B cell (primary cell): ENCODE results near the gene RAD51B. TPM values are rescaled to one million over a fixed set of nuclear protein-coding genes. Genes with fewer than 3 reads are reported as not detected.

Experiments used
- ATAC-seq: fragments of 200-7000 bp; cut with Tn5 transposase; one replicate; pipeline ENCODE4 v1.10.0; 2021; ENCODE audit warnings: low read depth, mild to moderate bottlenecking, moderate number of reproducible peaks, moderate library complexity
- CTCF ChIA-PET: fragments of 350-600 bp; sonication (Branson Sonifier 250); formaldehyde crosslinking; loops from one replicate; lab custom pipeline; 2021; ENCODE audit warnings: antibody characterized with exemption, inconsistent platforms; lab: Charles Lee
- POLR2A ChIA-PET: fragments of 350-600 bp; sonication (Branson Sonifier 250); formaldehyde crosslinking; loops from one replicate; lab custom pipeline; 2021; ENCODE audit warnings: antibody characterized with exemption; lab: Charles Lee
- DNase-seq: peaks from one replicate; pipeline ENCODE4 v3.0.0; 2013
- H2AFZ ChIP-seq: 2 replicates; pipeline ENCODE4 v1.6.1; 2012; ENCODE audit warnings: mild to moderate bottlenecking, low read depth, low read length; ENCODE audit not compliant: insufficient read depth, poor library complexity, severe bottlenecking
- H3K27ac ChIP-seq, 2 donors: 1 replicate in 1 of 2; 2 replicates in 1 of 2; pipeline ENCODE4 v1.5.1; 2012 to 2013; ENCODE audit warnings: low read length in 2 of 2, mild to moderate bottlenecking in 2 of 2, moderate library complexity in 1 of 2
- H3K27me3 ChIP-seq, 4 experiments: fragments of 200-600 bp in 1 of 4; sonication (generic) in 1 of 4; replicated peaks in 1 of 4; 1 replicate in 2 of 4; 2 replicates in 2 of 4; pipeline versions ENCODE4 v1.6.1 to v1.7.0; 2013 to 2016; ENCODE audit warnings: low read length in 3 of 4, mild to moderate bottlenecking in 2 of 4, mixed read lengths in 1 of 4, moderate library complexity in 1 of 4; ENCODE audit not compliant: insufficient read depth in 4 of 4, control insufficient read depth in 3 of 4; ENCODE audit errors: control extremely low read depth in 1 of 4
- H3K36me3 ChIP-seq, 2 experiments: replicated peaks in 1 of 2; 1 replicate in 1 of 2; 2 replicates in 1 of 2; pipeline versions ENCODE4 v1.6.1 to v1.7.1; 2013; ENCODE audit warnings: low read length in 1 of 2; ENCODE audit not compliant: insufficient read depth in 2 of 2, control insufficient read depth in 1 of 2; ENCODE audit errors: control extremely low read depth in 1 of 2, extremely low read depth in 1 of 2
- H3K4me1 ChIP-seq, 2 donors: fragments of 200-600 bp in 1 of 2; sonication (generic) in 1 of 2; 1 replicate in 1 of 2; 2 replicates in 1 of 2; pipeline versions ENCODE4 v1.5.1 to v1.6.1; 2013 to 2017; ENCODE audit warnings: low read length in 2 of 2; ENCODE audit not compliant: control insufficient read depth in 2 of 2, insufficient read depth in 2 of 2
- H3K4me2 ChIP-seq: replicated peaks from 2 replicates; pipeline ENCODE3; 2012; ENCODE audit warnings: mild to moderate bottlenecking, low read depth, low read length; ENCODE audit not compliant: poor library complexity, severe bottlenecking
- H3K4me3 ChIP-seq, 5 experiments: fragments of 200-600 bp in 1 of 5; sonication (generic) in 1 of 5; 1 replicate in 3 of 5; 2 replicates in 2 of 5; pipeline versions ENCODE4 v1.5.1 to v1.7.0; 2011 to 2016; ENCODE audit warnings: low read length in 4 of 5, mild to moderate bottlenecking in 4 of 5, low read depth in 2 of 5, control low read depth in 1 of 5, moderate library complexity in 1 of 5; ENCODE audit not compliant: insufficient read depth in 1 of 5; ENCODE audit errors: control extremely low read depth in 1 of 5, extremely low read depth in 1 of 5
- H3K79me2 ChIP-seq: fragments of 200-600 bp; sonication (generic); one replicate; pipeline ENCODE4 v1.6.0; 2016; ENCODE audit warnings: low read length; ENCODE audit not compliant: control insufficient read depth, insufficient read depth
- H3K9ac ChIP-seq: fragments of 200-600 bp; sonication (generic); 2 replicates; pipeline ENCODE4 v1.6.1; 2017; ENCODE audit warnings: mild to moderate bottlenecking, low read length, moderate library complexity
- H3K9me3 ChIP-seq, 3 donors: one replicate each; pipeline versions ENCODE4 v1.6.1 to v1.7.1; 2013; ENCODE audit warnings: low read length in 2 of 3; ENCODE audit not compliant: control insufficient read depth in 2 of 3, insufficient read depth in 1 of 3; ENCODE audit errors: control extremely low read depth in 1 of 3
- H4K20me1 ChIP-seq: 2 replicates; pipeline ENCODE4 v1.6.0; 2012; ENCODE audit warnings: mild to moderate bottlenecking, low read length; ENCODE audit not compliant: insufficient read depth, control insufficient read depth, poor library complexity, severe bottlenecking
- H3K27ac Mint-ChIP-seq: one replicate; pipeline ENCODE4 v1.8.0; 2021; ENCODE audit warnings: mixed read lengths
- H3K27me3 Mint-ChIP-seq: one replicate; pipeline ENCODE4 v1.8.0; 2021; ENCODE audit warnings: mixed read lengths
- H3K4me1 Mint-ChIP-seq: one replicate; pipeline ENCODE4 v1.8.0; 2021; ENCODE audit warnings: mixed read lengths
- H3K4me3 Mint-ChIP-seq: one replicate; pipeline ENCODE4 v1.8.0; 2021; ENCODE audit warnings: mixed read lengths
- H3K9me3 Mint-ChIP-seq: one replicate; pipeline ENCODE4 v1.8.0; 2022; ENCODE audit warnings: mixed read lengths; ENCODE audit not compliant: insufficient read depth
- EZH2 ChIP-seq: IDR thresholded peaks from 2 replicates; pipeline ENCODE4 v1.6.1; 2012; ENCODE audit warnings: borderline replicate concordance, low read depth, mild to moderate bottlenecking, moderate library complexity, low read length; ENCODE audit not compliant: insufficient read depth, poor library complexity, severe bottlenecking
- WGBS: methylation state at CpG from one replicate; pipeline ENCODE4 v1.1.5; 2013; ENCODE audit warnings: missing lambda C conversion rate; ENCODE audit not compliant: insufficient coverage; 5-methylcytosine and 5-hydroxymethylcytosine counted together
- intact Hi-C: fragments of 100-400 bp; cut with micrococcal nuclease; formaldehyde crosslinking; loops from one replicate; pipeline ENCODE4 v1.10.0; 2022
- polyA plus RNA-seq: library from polyadenylated mRNA; depleted of rRNA; stranded (reverse); fragments of >200 nt; gene quantifications from 2 replicates; pipeline ENCODE4 v1.2.3, GENCODE V29; 2012
- total RNA-seq, 2 donors: library from RNA; stranded (reverse); fragments of 120-200 nt in 1 of 2; gene quantifications; 1 replicate in 1 of 2; 2 replicates in 1 of 2; pipeline versions ENCODE4 v1.2.3 to v1.2.4, GENCODE V29; 2013 to 2022
- TF ChIP-seq, protein P1 (sequence below): fragments of 200-600 bp; IDR thresholded peaks from one replicate; pipeline ENCODE4 v1.8.0; 2022; ENCODE audit warnings: antibody characterized with exemption, mild to moderate bottlenecking

Gene RAD51B
- total and polyA plus RNA-seq, 2 donors (not counting 1 experiment from before 2014, with no cell fraction given), result 6.5 to 60.6 TPM

DNA sequence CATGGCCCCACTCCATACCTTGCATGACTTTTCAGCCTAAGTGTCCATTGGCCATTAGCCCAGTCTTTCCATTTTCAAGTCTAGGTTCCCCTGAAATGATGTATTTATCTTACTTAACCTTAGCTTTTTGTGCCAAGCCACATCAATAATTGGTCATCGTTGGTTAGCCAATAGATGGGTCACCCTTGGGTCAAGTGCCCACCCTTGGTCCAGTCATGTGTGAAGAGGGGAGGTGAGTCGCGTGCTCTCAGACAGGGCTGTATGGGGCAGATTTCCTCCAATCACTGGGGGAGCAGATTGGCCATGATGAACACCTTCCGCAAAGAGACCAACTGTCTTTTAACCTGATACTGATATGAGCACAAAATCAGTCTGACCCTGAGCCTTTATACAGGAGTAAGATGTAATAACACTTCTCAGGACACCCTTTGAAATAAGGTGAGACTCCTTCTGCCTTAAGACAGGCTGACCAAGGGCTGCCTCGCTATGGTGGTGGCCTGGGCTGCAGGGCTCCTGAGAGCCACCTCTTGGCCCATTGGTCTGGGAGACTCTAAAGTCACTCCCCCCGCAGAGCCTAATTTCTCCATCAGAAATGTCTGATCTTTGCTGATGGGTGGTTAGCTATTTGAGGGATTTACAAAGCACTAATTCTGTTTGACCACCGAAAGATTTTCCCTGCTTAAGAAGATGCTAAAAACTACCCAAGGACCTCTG lies 830.1 kb downstream of the RAD51B start:
- TF ChIP-seq, protein P1, sequence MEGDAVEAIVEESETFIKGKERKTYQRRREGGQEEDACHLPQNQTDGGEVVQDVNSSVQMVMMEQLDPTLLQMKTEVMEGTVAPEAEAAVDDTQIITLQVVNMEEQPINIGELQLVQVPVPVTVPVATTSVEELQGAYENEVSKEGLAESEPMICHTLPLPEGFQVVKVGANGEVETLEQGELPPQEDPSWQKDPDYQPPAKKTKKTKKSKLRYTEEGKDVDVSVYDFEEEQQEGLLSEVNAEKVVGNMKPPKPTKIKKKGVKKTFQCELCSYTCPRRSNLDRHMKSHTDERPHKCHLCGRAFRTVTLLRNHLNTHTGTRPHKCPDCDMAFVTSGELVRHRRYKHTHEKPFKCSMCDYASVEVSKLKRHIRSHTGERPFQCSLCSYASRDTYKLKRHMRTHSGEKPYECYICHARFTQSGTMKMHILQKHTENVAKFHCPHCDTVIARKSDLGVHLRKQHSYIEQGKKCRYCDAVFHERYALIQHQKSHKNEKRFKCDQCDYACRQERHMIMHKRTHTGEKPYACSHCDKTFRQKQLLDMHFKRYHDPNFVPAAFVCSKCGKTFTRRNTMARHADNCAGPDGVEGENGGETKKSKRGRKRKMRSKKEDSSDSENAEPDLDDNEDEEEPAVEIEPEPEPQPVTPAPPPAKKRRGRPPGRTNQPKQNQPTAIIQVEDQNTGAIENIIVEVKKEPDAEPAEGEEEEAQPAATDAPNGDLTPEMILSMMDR, result no peak
- no peak for TF ChIP-seq EZH2
- no peak overlapping the region for H2AFZ ChIP-seq
- no peak overlapping the region for H3K27ac ChIP-seq
- DNase-seq, result no peak
- H3K4me3 Mint-ChIP-seq, result no peak overlapping the region
- H3K4me1 ChIP-seq, result peaks cover 0 to under 1% of the 10 kb centered on the region in 2 donors
- peaks cover 3% of the 10 kb centered on the region for H3K9me3 Mint-ChIP-seq
- 100% methylated on average over 2 of the region's 7 CpGs for WGBS
- no peaks in the 10 kb centered on the region for H3K27me3 Mint-ChIP-seq
- ChIA-PET CTCF (interaction anchor here (0.5 kb wide), 1 partner anchor 454 kb away, joined by 3 read pairs; no protein-coding TSS in a partner anchor), POLR2A (no interaction called here)
- H3K4me1 Mint-ChIP-seq, result no peaks in the 10 kb centered on the region
- intact Hi-C loops, result no loop called here
- H3K36me3 ChIP-seq, result peaks cover 0 to 3% of the 10 kb centered on the region in 2 experiments
- H3K79me2 ChIP-seq, result peaks cover 2% of the 10 kb centered on the region
- H3K27me3 ChIP-seq, result no peaks in the 10 kb centered on the region
- peaks cover 0 to 5% (median 3%) of the 10 kb centered on the region in 3 donors for H3K9me3 ChIP-seq
- H3K9ac ChIP-seq, result no peak overlapping the region
- H3K4me2 ChIP-seq, result no peak overlapping the region
- no peaks in the 10 kb centered on the region for H4K20me1 ChIP-seq
- H3K27ac Mint-ChIP-seq, result no peak overlapping the region
- H3K4me3 ChIP-seq, result no peak overlapping the region
- no peak for ATAC-seq

GRCh38 chr14:68650404-68650994 lies 830.9 kb downstream of the RAD51B start:
- no peak overlapping the region for H3K4me3 Mint-ChIP-seq
- ATAC-seq, result no peak
- ChIA-PET CTCF (no interaction called here), POLR2A (interaction anchor here (0.6 kb wide), 1 partner anchor 32 kb away, joined by 3 read pairs; no protein-coding TSS in a partner anchor)
- H4K20me1 ChIP-seq, result no peaks in the 10 kb centered on the region
- H3K27me3 ChIP-seq, result no peaks in the 10 kb centered on the region
- peaks cover 3% of the 10 kb centered on the region for H3K79me2 ChIP-seq
- H3K9ac ChIP-seq, result no peak overlapping the region
- H3K9me3 Mint-ChIP-seq, result no peaks in the 10 kb centered on the region
- H3K4me3 ChIP-seq, result no peak overlapping the region
- H3K27ac Mint-ChIP-seq, result no peak overlapping the region
- H3K4me2 ChIP-seq, result no peak overlapping the region
- no peak overlapping the region for H3K27ac ChIP-seq
- H3K9me3 ChIP-seq, result peaks cover 0 to 5% (median 0%) of the 10 kb centered on the region in 3 donors
- DNase-seq, result no peak
- peaks cover 6 to 8% of the 10 kb centered on the region in 2 donors for H3K4me1 ChIP-seq
- no peaks in the 10 kb centered on the region for H3K27me3 Mint-ChIP-seq
- peaks cover 0 to 3% of the 10 kb centered on the region in 2 experiments for H3K36me3 ChIP-seq
- intact Hi-C loops, result no loop called here
- TF ChIP-seq EZH2, result no peak
- peaks cover 6% of the 10 kb centered on the region for H3K4me1 Mint-ChIP-seq
- H2AFZ ChIP-seq, result no peak overlapping the region
